K562 (cell line): ENCODE measurements around the gene AS3MT. TPM values are rescaled to one million over a fixed set of nuclear protein-coding genes. Genes with fewer than 3 reads are reported as not detected.
A peak's percentile ranks its signal among the peaks of the same experiment; 100 is the strongest.

Source experiments
- CEBPG ChIP-seq, 3 experiments: fragments of 200-800 bp in 1 of 3; sonication (Bioruptor generic) in 1 of 3; sonication (generic) in 1 of 3; formaldehyde crosslinking in 1 of 3; IDR thresholded peaks in 2 of 3; conservative IDR thresholded peaks in 1 of 3; 2 replicates each; pipeline versions ENCODE4 v1.6.1 to v1.8.0; 2016 to 2022; ENCODE audit warnings: missing compliant biosample characterization in 2 of 3, missing genetic modification characterization in 2 of 3, mild to moderate bottlenecking in 1 of 3, missing genetic modification reagents in 1 of 3
- HNRNPK ChIP-seq: fragments of 200-400 bp; formaldehyde crosslinking; IDR thresholded peaks from one replicate; pipeline ENCODE4 v1.6.1; 2018; ENCODE audit warnings: mild to moderate bottlenecking, low read depth, low read length; ENCODE audit not compliant: poor library complexity, severe bottlenecking
- HNRNPLL ChIP-seq: fragments of 200-400 bp; formaldehyde crosslinking; IDR thresholded peaks from 2 replicates; pipeline ENCODE4 v1.6.1; 2017; ENCODE audit warnings: low read length, low read depth, mild to moderate bottlenecking; ENCODE audit not compliant: poor library complexity, severe bottlenecking
- JUNB ChIP-seq: fragments of 450-650 bp; formaldehyde crosslinking; conservative IDR thresholded peaks from 2 replicates; pipeline ENCODE4 v1.4.0; 2020; ENCODE audit warnings: mild to moderate bottlenecking
- MAFG ChIP-seq: fragments of 450-650 bp; conservative IDR thresholded peaks from 2 replicates; pipeline ENCODE4 v1.6.1; 2016; ENCODE audit warnings: missing genetic modification characterization, missing compliant biosample characterization
- MYC ChIP-seq, 2 experiments: fragments of 250-450 bp in 1 of 2; sonication (Bioruptor Pico) in 1 of 2; IDR thresholded peaks; 2 replicates each; pipeline versions ENCODE4 v1.5.1 to v1.6.1; 2012 to 2021; ENCODE audit warnings: low read depth in 2 of 2, borderline replicate concordance in 1 of 2, improper control_type of control experiment in 1 of 2, low read length in 1 of 2, mild to moderate bottlenecking in 1 of 2, moderate library complexity in 1 of 2
- PCBP2 ChIP-seq: fragments of 200-400 bp; formaldehyde crosslinking; IDR thresholded peaks from 2 replicates; pipeline ENCODE4 v1.6.1; 2018; ENCODE audit warnings: low read length, low read depth, mild to moderate bottlenecking, moderate library complexity; ENCODE audit not compliant: poor library complexity, severe bottlenecking
- SNRNP70 ChIP-seq: fragments of 200-400 bp; formaldehyde crosslinking; optimal IDR thresholded peaks from 2 replicates; pipeline ENCODE3; 2017; ENCODE audit warnings: low read depth, low read length
- ZBED1 ChIP-seq: IDR thresholded peaks from 2 replicates; pipeline ENCODE4 v1.6.1; 2014
- ZNF143 ChIP-seq: sonication (generic); formaldehyde crosslinking; IDR thresholded peaks from 2 replicates; pipeline ENCODE4 v1.9.0; 2022; ENCODE audit warnings: mild to moderate bottlenecking, missing genetic modification reagents
- ZNF445 ChIP-seq: fragments of 250-450 bp; sonication (Bioruptor Pico); IDR thresholded peaks from 2 replicates; pipeline ENCODE4 v1.4.0; 2020; ENCODE audit warnings: low read depth, mild to moderate bottlenecking, moderate library complexity
- polyA plus RNA-seq, 8 experiments: library from polyadenylated mRNA; depleted of rRNA in 4 of 8; stranded (reverse) in 5 of 8; unstranded in 3 of 8; fragments of >200 nt; fragmentation: Nextera tagmentation in 2 of 8; fragmentation: Illumina TruSeq in 1 of 8; extraction: Ambion mirVana in 2 of 8; extraction: Trizol in 1 of 8; gene quantifications; 2 replicates each; pipeline versions ENCODE4 v1.2.1 to v1.2.3, GENCODE V29; 2011 to 2014; ENCODE audit warnings: inconsistent platforms in 1 of 8, missing spikeins in 1 of 8
- total RNA-seq, 7 experiments: library from RNA; depleted of rRNA in 6 of 7; stranded (reverse); fragments of >200 nt in 6 of 7; fragmentation: Illumina TruSeq in 2 of 7; extraction: Trizol in 2 of 7; gene quantifications; 2 replicates each; pipeline versions ENCODE4 v1.2.1 to v1.2.3, GENCODE V29; 2011 to 2021; ENCODE audit warnings: low replicate concordance in 1 of 7
- TF ChIP-seq, protein P1 (sequence below): sonication (generic); formaldehyde crosslinking; IDR thresholded peaks from 2 replicates; pipeline ENCODE4 v1.8.0; 2022; ENCODE audit warnings: missing genetic modification reagents, mild to moderate bottlenecking, borderline replicate concordance
- TF ChIP-seq, protein P2 (sequence below), 2 experiments: IDR thresholded peaks; 2 replicates each; pipeline ENCODE4 v1.6.1; 2012; ENCODE audit warnings: improper control_type of control experiment in 2 of 2, low read depth in 2 of 2, low read length in 2 of 2, borderline replicate concordance in 1 of 2
- TF ChIP-seq, protein P3 (sequence below): sonication (generic); formaldehyde crosslinking; IDR thresholded peaks from 2 replicates; pipeline ENCODE4 v1.8.1; 2022; ENCODE audit warnings: missing genetic modification reagents
- TF ChIP-seq, protein P4 (sequence below): fragments of 250-450 bp; sonication (Bioruptor Pico); IDR thresholded peaks from 2 replicates; pipeline ENCODE4 v1.4.0; 2020
- TF ChIP-seq, protein P5 (sequence below): fragments of 450-650 bp; formaldehyde crosslinking; IDR thresholded peaks from 2 replicates; pipeline ENCODE4 v1.4.0; 2020; ENCODE audit warnings: mild to moderate bottlenecking, moderate library complexity

Gene AS3MT
- total and polyA plus RNA-seq, 9 of the 15 experiments (the other 6 are each of a cell fraction or from before 2014, with no cell fraction given): 0.04 to 0.33 (median 0.19) TPM; not detected in 2

DNA sequence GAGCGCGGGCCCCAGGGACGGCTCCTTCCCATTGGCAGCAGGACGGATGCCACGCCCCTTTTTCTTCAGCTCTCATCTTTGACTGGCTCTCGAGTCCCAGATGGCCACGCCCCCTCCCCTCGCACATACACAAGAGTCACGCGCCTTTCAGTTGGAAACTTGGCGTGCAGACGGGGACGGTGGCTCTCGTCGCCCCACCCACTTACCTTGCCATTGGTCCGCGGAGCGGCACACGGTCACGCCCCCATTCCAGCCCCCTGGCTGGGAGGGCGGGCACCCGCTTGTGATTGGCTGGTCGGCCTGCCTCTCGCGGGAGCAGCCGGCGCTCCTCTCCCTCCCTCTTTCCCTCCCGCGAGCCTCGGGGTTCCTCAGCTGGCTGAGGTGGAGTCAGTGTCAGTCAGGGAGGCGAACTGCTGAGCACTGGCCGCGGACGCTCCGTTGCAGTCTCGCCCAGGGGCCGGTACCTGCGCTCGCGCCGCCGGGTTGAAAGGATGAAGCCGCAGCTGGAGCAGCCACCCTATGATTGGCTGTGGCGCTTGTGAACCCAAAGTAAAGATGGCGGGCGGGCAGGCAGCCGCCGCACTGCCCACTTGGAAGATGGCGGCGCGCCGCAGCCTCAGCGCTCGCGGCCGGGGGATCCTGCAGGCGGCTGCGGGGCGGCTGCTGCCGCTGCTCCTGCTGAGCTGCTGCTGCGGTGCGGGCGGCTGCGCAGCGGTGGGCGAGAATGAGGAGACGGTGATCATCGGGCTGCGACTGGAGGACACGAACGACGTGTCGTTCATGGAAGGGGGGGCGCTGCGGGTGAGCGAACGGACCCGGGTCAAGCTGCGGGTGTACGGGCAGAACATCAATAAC, 48.9 kb downstream of the AS3MT start, which contains the start of gene CNNM2 (continued):
- TF ChIP-seq HNRNPLL: peak; percentile 69
- TF ChIP-seq MYC (IDR thresholded peaks at IDR 0.05; ENCODE audit: low read depth, low read length): 0 out of 2 replicates have a peak, but pooled peaks have one; percentile 8
- TF ChIP-seq MYC (CRISPR knock-in tag; IDR thresholded peaks at IDR 0.05; ENCODE audit: borderline replicate concordance, low read depth): no peak
- TF ChIP-seq, protein P1, sequence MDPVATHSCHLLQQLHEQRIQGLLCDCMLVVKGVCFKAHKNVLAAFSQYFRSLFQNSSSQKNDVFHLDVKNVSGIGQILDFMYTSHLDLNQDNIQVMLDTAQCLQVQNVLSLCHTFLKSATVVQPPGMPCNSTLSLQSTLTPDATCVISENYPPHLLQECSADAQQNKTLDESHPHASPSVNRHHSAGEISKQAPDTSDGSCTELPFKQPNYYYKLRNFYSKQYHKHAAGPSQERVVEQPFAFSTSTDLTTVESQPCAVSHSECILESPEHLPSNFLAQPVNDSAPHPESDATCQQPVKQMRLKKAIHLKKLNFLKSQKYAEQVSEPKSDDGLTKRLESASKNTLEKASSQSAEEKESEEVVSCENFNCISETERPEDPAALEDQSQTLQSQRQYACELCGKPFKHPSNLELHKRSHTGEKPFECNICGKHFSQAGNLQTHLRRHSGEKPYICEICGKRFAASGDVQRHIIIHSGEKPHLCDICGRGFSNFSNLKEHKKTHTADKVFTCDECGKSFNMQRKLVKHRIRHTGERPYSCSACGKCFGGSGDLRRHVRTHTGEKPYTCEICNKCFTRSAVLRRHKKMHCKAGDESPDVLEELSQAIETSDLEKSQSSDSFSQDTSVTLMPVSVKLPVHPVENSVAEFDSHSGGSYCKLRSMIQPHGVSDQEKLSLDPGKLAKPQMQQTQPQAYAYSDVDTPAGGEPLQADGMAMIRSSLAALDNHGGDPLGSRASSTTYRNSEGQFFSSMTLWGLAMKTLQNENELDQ (CRISPR knock-in tag): no peak
- TF ChIP-seq, protein P2, sequence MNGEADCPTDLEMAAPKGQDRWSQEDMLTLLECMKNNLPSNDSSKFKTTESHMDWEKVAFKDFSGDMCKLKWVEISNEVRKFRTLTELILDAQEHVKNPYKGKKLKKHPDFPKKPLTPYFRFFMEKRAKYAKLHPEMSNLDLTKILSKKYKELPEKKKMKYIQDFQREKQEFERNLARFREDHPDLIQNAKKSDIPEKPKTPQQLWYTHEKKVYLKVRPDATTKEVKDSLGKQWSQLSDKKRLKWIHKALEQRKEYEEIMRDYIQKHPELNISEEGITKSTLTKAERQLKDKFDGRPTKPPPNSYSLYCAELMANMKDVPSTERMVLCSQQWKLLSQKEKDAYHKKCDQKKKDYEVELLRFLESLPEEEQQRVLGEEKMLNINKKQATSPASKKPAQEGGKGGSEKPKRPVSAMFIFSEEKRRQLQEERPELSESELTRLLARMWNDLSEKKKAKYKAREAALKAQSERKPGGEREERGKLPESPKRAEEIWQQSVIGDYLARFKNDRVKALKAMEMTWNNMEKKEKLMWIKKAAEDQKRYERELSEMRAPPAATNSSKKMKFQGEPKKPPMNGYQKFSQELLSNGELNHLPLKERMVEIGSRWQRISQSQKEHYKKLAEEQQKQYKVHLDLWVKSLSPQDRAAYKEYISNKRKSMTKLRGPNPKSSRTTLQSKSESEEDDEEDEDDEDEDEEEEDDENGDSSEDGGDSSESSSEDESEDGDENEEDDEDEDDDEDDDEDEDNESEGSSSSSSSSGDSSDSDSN (IDR thresholded peaks at IDR 0.05; ENCODE audit: borderline replicate concordance in 1 of 2, low read depth in 2 of 2, low read length in 2 of 2): no peak
- TF ChIP-seq JUNB (CRISPR knock-in tag): no peak
- no peak for TF ChIP-seq ZNF143 (CRISPR knock-in tag)
- no peak for TF ChIP-seq ZNF445
- TF ChIP-seq, protein P3, sequence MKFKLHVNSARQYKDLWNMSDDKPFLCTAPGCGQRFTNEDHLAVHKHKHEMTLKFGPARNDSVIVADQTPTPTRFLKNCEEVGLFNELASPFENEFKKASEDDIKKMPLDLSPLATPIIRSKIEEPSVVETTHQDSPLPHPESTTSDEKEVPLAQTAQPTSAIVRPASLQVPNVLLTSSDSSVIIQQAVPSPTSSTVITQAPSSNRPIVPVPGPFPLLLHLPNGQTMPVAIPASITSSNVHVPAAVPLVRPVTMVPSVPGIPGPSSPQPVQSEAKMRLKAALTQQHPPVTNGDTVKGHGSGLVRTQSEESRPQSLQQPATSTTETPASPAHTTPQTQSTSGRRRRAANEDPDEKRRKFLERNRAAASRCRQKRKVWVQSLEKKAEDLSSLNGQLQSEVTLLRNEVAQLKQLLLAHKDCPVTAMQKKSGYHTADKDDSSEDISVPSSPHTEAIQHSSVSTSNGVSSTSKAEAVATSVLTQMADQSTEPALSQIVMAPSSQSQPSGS (CRISPR knock-in tag): no peak
- no peak for TF ChIP-seq HNRNPK
- TF ChIP-seq, protein P4, sequence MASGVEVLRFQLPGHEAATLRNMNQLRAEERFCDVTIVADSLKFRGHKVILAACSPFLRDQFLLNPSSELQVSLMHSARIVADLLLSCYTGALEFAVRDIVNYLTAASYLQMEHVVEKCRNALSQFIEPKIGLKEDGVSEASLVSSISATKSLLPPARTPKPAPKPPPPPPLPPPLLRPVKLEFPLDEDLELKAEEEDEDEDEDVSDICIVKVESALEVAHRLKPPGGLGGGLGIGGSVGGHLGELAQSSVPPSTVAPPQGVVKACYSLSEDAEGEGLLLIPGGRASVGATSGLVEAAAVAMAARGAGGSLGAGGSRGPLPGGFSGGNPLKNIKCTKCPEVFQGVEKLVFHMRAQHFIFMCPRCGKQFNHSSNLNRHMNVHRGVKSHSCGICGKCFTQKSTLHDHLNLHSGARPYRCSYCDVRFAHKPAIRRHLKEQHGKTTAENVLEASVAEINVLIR (CRISPR knock-in tag): no peak
- no peak for TF ChIP-seq MAFG (tag)
- no peak for TF ChIP-seq PCBP2
- no peak for TF ChIP-seq SNRNP70
- TF ChIP-seq, protein P5, sequence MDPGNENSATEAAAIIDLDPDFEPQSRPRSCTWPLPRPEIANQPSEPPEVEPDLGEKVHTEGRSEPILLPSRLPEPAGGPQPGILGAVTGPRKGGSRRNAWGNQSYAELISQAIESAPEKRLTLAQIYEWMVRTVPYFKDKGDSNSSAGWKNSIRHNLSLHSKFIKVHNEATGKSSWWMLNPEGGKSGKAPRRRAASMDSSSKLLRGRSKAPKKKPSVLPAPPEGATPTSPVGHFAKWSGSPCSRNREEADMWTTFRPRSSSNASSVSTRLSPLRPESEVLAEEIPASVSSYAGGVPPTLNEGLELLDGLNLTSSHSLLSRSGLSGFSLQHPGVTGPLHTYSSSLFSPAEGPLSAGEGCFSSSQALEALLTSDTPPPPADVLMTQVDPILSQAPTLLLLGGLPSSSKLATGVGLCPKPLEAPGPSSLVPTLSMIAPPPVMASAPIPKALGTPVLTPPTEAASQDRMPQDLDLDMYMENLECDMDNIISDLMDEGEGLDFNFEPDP (CRISPR knock-in tag): no peak
- no peak for TF ChIP-seq CEBPG (CRISPR knock-in tag; IDR thresholded peaks at IDR 0.05)
- no peak for TF ChIP-seq CEBPG (tag; conservative IDR thresholded peaks at IDR 0.05 in 1 of 2, IDR thresholded peaks at IDR 0.05 in 1 of 2)
- peak; percentile 40; the same call in 1 of the 2 replicates for TF ChIP-seq ZBED1
